OCI-LY7 (cell line): ENCODE measurements around the gene QRFP. TPM values are rescaled to one million over a fixed set of nuclear protein-coding genes. Genes with fewer than 3 reads are reported as not detected.

Experiments
- BruUV-seq: library from RNA; stranded (reverse); fragments of 400-500 nt; replicated peaks from 2 replicates; lab custom pipeline; 2021; lab: Mats Ljungman, UMichigan
- CTCF ChIA-PET: fragments of 300-600 bp; sonication (Branson Sonifier 250); formaldehyde crosslinking; loops from one replicate; lab custom pipeline; 2022; ENCODE audit warnings: antibody characterized with exemption; ENCODE audit not compliant: unreplicated experiment; lab: Charles Lee
- POLR2A ChIA-PET: fragments of 300-600 bp; sonication (Branson Sonifier 250); formaldehyde crosslinking; loops from one replicate; lab custom pipeline; 2022; ENCODE audit warnings: antibody characterized with exemption; lab: Charles Lee
- DNase-seq: peaks from one replicate; pipeline ENCODE4 v3.0.0-alpha.2; 2015; ENCODE audit warnings: low spot score
- H2AFZ ChIP-seq: fragments of 200-600 bp; sonication (generic), shearing (Covaris generic); 2 replicates; pipeline ENCODE4 v1.6.1; 2014; ENCODE audit warnings: mild to moderate bottlenecking, antibody characterized with exemption, low read length, moderate library complexity
- H3K27ac ChIP-seq: fragments of 200-600 bp; sonication (generic); 2 replicates; pipeline ENCODE4 v1.5.1; 2014; ENCODE audit warnings: mixed run types, low read depth, mild to moderate bottlenecking, moderate library complexity, low read length, inconsistent platforms; ENCODE audit not compliant: poor library complexity, severe bottlenecking
- H3K36me3 ChIP-seq: fragments of 200-600 bp; sonication (generic); 2 replicates; pipeline ENCODE4 v1.6.1; 2014; ENCODE audit warnings: mild to moderate bottlenecking, antibody characterized with exemption, low read length, moderate library complexity, mixed read lengths; ENCODE audit not compliant: insufficient read depth
- H3K4me1 ChIP-seq: fragments of 200-600 bp; sonication (generic); 2 replicates; pipeline ENCODE4 v1.5.1; 2014; ENCODE audit warnings: mild to moderate bottlenecking, low read length; ENCODE audit not compliant: insufficient read depth, poor library complexity, severe bottlenecking
- H3K4me2 ChIP-seq: fragments of 200-600 bp; sonication (generic); 2 replicates; pipeline ENCODE4 v1.6.1; 2014; ENCODE audit warnings: mild to moderate bottlenecking, low read length
- H3K4me3 ChIP-seq: fragments of 200-600 bp; sonication (generic); 2 replicates; pipeline ENCODE4 v1.5.1; 2014; ENCODE audit warnings: mild to moderate bottlenecking, low read depth, low read length; ENCODE audit not compliant: poor library complexity, severe bottlenecking
- H3K79me2 ChIP-seq: fragments of 200-600 bp; sonication (generic); 2 replicates; pipeline ENCODE4 v1.6.1; 2016; ENCODE audit warnings: low read depth, mild to moderate bottlenecking, low read length, moderate library complexity, mixed read lengths; ENCODE audit not compliant: insufficient read depth
- H3K9me2 ChIP-seq: fragments of 200-600 bp; sonication (generic); 2 replicates; pipeline ENCODE4 v1.6.1; 2016; ENCODE audit warnings: mild to moderate bottlenecking, low read length, mixed read lengths; ENCODE audit not compliant: insufficient read depth
- H3K9me3 ChIP-seq: fragments of 200-600 bp; sonication (generic); 2 replicates; pipeline ENCODE4 v1.6.1; 2014; ENCODE audit warnings: mild to moderate bottlenecking, mixed run types, low read length, mixed read lengths
- H4K20me1 ChIP-seq: fragments of 200-600 bp; sonication (generic); 2 replicates; pipeline ENCODE4 v1.6.1; 2014; ENCODE audit warnings: mild to moderate bottlenecking, antibody characterized with exemption, low read length, moderate library complexity, mixed read lengths; ENCODE audit not compliant: insufficient read depth
- EZH2phosphoT487 ChIP-seq: fragments of 200-600 bp; sonication (generic); IDR thresholded peaks from 2 replicates; pipeline ENCODE4 v1.6.1; 2018; ENCODE audit warnings: low read depth, borderline replicate concordance, mild to moderate bottlenecking, mixed run types, antibody characterized with exemption, low read length, moderate library complexity, mixed read lengths
- intact Hi-C: fragments of 100-400 bp; cut with micrococcal nuclease; formaldehyde crosslinking; loops from one replicate; pipeline ENCODE4 v1.10.0; 2022; ENCODE audit not compliant: unreplicated experiment
- total RNA-seq, 2 experiments: library from RNA; depleted of rRNA in 1 of 2; stranded (reverse); fragments of >200 nt in 1 of 2; shearing (Covaris generic) in 1 of 2; gene quantifications; 2 replicates each; pipeline ENCODE4 v1.2.3, GENCODE V29; 2014 to 2022
- TF ChIP-seq, protein P1 (sequence below): fragments of 200-600 bp; sonication (generic); conservative IDR thresholded peaks from 2 replicates; pipeline ENCODE4 v1.5.1; 2014; ENCODE audit warnings: mild to moderate bottlenecking, antibody characterized with exemption, low read length, moderate library complexity, mixed read lengths

The QRFP gene
- total RNA-seq, 2 experiments from 2014 or later: not detected

DNA sequence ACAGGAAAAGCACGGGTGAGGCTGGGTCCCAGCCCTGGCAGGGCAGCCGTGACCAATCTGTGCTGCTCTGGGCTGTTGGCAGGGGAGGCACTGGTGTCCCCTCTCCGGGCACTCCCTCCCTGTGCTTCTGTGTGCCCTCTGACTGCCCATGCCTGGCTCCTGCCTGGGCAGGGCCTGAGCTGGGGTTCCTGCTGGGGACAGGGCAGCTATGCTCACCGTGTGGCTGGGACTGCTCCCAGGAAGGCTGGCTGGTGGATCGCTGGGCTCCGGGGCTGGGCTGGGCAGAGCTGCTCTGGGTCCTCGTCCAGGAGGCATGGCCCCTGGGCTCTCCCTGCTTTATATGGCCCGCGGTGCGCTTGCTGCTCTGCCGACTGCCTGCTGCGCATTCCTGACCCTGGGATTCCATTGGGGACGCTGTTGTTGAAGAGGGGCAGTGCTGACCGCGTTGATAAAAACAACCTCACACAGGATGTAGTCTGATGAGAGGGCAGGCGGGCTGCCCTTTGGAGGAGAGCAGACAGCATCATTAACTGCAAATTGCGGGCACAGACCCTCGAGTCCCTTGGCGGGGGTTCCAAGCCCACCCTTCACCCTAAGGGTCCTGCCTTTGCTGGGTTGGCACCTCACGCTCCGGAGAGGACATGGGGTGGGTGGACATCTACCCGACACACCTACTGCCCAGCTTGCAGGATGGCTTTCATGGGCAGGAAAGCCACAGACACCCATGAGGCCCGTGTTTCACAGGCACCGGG, 955 bp downstream of the QRFP start:
- DNase-seq: no peak
- H3K79me2 ChIP-seq: no peaks in the 10 kb centered on the region
- H3K9me3 ChIP-seq: no peaks in the 10 kb centered on the region
- TF ChIP-seq, protein P1, sequence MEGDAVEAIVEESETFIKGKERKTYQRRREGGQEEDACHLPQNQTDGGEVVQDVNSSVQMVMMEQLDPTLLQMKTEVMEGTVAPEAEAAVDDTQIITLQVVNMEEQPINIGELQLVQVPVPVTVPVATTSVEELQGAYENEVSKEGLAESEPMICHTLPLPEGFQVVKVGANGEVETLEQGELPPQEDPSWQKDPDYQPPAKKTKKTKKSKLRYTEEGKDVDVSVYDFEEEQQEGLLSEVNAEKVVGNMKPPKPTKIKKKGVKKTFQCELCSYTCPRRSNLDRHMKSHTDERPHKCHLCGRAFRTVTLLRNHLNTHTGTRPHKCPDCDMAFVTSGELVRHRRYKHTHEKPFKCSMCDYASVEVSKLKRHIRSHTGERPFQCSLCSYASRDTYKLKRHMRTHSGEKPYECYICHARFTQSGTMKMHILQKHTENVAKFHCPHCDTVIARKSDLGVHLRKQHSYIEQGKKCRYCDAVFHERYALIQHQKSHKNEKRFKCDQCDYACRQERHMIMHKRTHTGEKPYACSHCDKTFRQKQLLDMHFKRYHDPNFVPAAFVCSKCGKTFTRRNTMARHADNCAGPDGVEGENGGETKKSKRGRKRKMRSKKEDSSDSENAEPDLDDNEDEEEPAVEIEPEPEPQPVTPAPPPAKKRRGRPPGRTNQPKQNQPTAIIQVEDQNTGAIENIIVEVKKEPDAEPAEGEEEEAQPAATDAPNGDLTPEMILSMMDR: no peak
- TF ChIP-seq EZH2phosphoT487: no peak
- H3K4me2 ChIP-seq: no peak overlapping the region
- no peaks in the 10 kb centered on the region for H4K20me1 ChIP-seq
- H3K9me2 ChIP-seq: no peaks in the 10 kb centered on the region
- H3K27ac ChIP-seq: no peak overlapping the region
- H3K4me3 ChIP-seq: no peak overlapping the region
- no peak overlapping the region for H2AFZ ChIP-seq
- ChIA-PET POLR2A (no interaction called here), CTCF (no interaction called here)
- no peaks in the 10 kb centered on the region for H3K4me1 ChIP-seq
- no peaks in the 10 kb centered on the region for H3K36me3 ChIP-seq
- intact Hi-C loops: no loop called here
- BruUV-seq: no TSS peak

DNA sequence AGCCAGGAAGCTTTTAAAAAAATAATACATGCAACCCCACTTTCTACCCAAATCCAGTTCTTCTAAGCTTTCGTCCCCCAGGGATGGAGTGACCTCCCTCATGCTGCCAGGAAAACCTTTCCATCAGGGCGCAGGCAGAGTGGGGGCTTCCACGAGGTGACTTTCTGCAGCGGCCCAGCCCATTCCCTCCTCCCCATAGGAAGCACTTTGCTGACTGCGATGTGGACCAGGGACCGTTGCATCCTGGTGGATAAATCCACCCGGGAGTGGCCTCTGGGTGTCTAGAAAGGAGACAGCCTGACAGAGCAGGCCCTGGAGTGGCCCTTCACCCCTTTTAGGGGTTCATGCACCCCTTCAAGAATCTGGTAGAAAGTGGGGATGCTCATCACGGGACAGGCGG, 1.6 kb downstream of the QRFP start:
- CTCF ChIA-PET: no interaction called here
- intact Hi-C loops: no loop called here
- POLR2A ChIA-PET: no interaction called here
- no peak for TF ChIP-seq EZH2phosphoT487
- TF ChIP-seq, protein P1: no peak
- H3K36me3 ChIP-seq: no peaks in the 10 kb centered on the region
- no peak overlapping the region for H3K4me2 ChIP-seq
- no peak overlapping the region for H3K4me3 ChIP-seq
- DNase-seq: no peak
- BruUV-seq: no TSS peak
- no peak overlapping the region for H2AFZ ChIP-seq
- no peaks in the 10 kb centered on the region for H4K20me1 ChIP-seq
- H3K9me2 ChIP-seq: no peaks in the 10 kb centered on the region
- no peak overlapping the region for H3K27ac ChIP-seq
- H3K4me1 ChIP-seq: no peaks in the 10 kb centered on the region
- no peaks in the 10 kb centered on the region for H3K79me2 ChIP-seq
- no peaks in the 10 kb centered on the region for H3K9me3 ChIP-seq

DNA sequence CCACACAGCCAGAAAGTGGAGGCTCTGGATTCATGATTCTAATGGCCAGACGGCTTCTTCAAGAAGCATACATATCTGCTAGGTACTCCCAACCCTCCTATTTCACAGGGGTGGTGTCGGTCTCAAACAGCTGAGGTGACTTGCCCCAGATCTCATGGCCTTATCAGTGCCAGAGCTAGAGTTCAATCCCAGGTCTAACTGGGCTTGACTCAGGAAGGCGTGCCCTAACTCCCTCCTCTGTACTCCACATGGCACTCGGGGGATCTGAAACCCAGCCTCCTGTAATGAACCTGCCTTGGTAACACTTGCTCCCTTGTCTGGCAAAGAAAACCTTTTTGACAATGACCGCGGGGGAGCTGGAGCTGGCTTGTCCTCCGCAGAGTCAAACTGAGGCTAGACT, 2.1 kb downstream of the QRFP start:
- BruUV-seq: no TSS peak

More for the DNA sequence above, 2.1 kb downstream of the QRFP start:
- Histone ChIP-seq H3K27ac (no peak overlapping the region), H3K79me2 (no peaks in the 10 kb centered on the region), H2AFZ (no peak overlapping the region), H3K36me3 (no peaks in the 10 kb centered on the region), H3K4me3 (no peak overlapping the region), H3K4me1 (no peaks in the 10 kb centered on the region), H4K20me1 (no peaks in the 10 kb centered on the region), H3K9me2 (no peaks in the 10 kb centered on the region), H3K4me2 (no peak overlapping the region), H3K9me3 (no peaks in the 10 kb centered on the region)
- no peak for DNase-seq
- intact Hi-C loops: loop anchor here (5.0 kb wide), 1 partner anchor 1213 kb away; no protein-coding TSS in a partner anchor
- ChIA-PET POLR2A (interaction anchor here (0.7 kb wide), 1 partner anchor 151 kb away, joined by 3 read pairs; no protein-coding TSS in a partner anchor), CTCF (no interaction called here)
- TF ChIP-seq, protein P1: no peak
- no peak for TF ChIP-seq EZH2phosphoT487
